DMS153 treated with DMSO at 0.1 percent for 48 hours (cell line): Measurements from ENCODE around the gene NME9.

Experiments
- DNase-seq: peaks from one replicate; lab custom pipeline; 2025; ENCODE audit not compliant: unreplicated experiment; lab: John Stamatoyannopoulos, UW

The NME9 gene

GRCh38 chr3:138336454-138336999, 6.9 kb upstream of the NME9 start:
- no peak for DNase-seq

- no peak for DNase-seq
Observed at GRCh38 chr3:138334608-138335007, 5.0 kb upstream of the NME9 start.

- no peak for DNase-seq
Observed at GRCh38 chr3:138332472-138333073, 2.9 kb upstream of the NME9 start.

DNA sequence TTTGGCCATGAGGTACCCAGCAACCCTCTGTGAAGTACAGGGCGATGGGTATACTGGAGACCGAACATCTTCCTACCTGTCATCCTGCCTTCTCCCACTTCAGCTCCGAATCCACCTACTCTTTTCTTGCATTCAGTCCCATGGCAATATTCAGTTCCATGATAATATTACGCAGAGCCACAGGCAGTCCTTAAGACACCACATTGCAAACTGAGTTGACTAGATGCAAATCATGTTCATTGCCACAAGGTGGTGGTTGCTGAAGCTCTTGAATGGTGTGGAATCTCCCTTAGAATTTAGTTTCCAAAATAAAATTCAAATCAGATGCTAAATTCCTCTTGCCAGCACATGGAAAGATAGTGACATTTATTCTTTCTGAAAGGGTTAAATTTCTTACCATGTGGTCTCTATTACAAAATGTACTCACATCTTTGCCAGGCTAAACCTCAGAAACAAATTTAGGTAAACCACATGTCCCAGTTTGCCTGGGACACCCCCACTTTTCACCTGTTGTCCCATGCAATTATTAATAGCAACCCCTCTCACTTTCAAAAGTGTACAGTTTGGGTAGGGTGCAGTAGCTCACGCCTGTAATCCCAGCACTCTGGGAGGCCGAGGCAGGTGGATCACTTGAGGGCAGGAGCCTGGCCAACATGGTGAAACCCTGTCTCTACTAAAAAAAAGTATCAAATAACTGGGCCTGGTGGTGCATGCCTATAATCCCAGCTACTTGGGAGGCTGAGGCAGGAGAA, 1.7 kb upstream of the NME9 start:
- no peak for DNase-seq

- no peak for DNase-seq
Observed at GRCh38 chr3:138329984-138330293, 288 bp upstream of the NME9 start.

DNA sequence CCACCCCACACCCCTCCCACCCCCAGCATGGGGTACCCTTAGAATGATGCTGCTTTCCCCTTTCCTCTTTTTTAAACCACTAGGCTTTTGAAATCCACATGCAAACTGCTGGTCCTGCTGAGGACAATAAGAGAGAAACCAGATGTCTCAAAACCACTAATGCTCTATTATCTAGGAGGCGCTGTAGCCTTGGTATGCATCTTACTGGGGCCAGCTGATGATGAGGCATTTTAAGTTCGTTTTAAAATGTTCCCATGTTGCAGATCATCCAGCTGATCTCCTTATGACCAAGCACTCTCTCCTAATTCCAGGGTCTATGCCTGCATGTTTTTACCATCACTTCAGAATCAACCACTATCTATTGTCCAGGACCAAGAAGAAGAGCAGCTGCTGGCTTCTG, 1.3 kb downstream of the NME9 start:
- DNase-seq = no peak

- no peak for DNase-seq
Observed at GRCh38 chr3:138327831-138328230, 1.8 kb downstream of the NME9 start.

GRCh38 chr3:138326866-138327595, 2.6 kb downstream of the NME9 start:
- no peak for DNase-seq

- no peak for DNase-seq
Observed at GRCh38 chr3:138325990-138326389, 3.7 kb downstream of the NME9 start.

DNA sequence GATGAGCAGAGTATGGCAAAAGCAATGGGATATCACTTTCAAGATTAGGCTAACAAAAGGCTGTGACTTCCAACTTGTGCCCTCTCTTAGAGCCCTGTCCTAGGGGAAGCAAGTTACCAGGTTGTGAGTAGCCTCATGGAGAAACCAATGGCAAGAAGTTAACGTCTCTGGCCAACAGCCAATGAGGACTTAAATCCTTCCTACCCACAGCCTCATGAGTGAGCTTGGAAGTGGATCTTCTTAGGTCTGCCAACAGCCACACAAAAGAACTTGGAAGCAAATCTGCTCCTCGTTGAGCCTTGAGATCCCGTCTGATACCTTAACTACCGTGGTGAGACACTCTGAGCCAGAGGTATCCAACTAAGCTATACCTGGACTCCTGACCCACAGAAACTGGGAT, 5.7 kb downstream of the NME9 start:
- DNase-seq = no peak

DNA sequence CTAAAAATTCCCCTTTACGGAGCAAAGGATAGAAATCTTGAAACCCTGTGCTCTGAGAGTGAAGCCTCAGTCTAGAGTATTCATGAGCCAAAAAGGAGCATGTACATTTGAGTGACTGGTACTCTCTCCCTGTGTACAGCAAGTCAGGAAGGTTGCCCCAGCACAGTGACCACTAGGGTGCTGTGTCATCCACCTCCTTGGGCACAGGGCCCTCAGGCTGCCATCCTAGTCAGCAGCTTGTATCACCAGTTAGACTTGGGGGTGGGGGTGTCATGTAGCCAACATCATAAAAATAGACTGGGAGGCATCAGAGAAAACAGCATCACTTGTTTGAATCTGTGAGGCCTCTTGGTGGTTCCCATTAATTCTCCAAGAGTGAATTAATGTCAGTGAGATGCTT, 12.0 kb downstream of the NME9 start:
- DNase-seq = no peak

DNA sequence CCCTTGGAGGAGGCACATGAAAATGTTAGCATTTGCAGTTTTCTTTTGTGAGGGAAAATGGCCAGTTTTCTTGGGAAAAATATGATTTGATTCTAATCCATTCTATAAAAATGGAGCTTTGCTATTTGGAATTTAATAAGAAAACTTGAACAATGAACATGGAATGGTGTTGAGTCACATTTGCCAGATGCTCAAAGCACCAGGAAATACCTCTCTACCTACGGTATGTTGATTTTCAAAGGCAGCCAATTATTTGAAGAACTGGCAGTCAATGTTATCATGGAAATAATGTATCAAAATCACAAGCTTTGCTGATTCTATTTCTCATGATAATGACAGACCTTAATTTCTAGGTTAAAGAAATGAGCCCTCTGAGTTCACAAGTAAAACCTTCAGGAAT, 14.9 kb downstream of the NME9 start:
- DNase-seq = no peak

- no peak for DNase-seq
Observed at GRCh38 chr3:138310494-138310893, 19.2 kb downstream of the NME9 start.

GRCh38 chr3:138308783-138309182, 20.9 kb downstream of the NME9 start:
- DNase-seq = no peak

DNA sequence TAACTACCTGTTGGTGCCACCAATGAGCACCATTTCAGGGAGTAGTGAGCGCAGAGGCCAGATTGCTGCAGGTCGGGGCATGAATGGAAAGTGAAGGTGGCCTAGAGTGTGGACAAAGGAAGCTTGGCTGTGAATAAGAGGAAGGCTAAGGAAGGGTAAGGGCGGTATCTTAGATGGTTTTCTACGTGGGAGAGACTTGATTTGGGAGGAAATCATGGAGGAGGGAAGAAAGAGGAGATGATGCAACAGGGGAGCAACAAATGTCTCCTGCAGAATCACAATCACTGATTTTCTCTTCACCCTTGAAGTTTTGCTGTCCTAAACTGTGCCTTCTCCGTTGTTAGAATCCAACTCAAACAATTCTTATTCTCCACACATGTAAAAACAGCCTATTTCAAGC, 21.8 kb downstream of the NME9 start:
- no peak for DNase-seq

- no peak for DNase-seq
Observed at GRCh38 chr3:138303474-138303873, 26.2 kb downstream of the NME9 start.

DNA sequence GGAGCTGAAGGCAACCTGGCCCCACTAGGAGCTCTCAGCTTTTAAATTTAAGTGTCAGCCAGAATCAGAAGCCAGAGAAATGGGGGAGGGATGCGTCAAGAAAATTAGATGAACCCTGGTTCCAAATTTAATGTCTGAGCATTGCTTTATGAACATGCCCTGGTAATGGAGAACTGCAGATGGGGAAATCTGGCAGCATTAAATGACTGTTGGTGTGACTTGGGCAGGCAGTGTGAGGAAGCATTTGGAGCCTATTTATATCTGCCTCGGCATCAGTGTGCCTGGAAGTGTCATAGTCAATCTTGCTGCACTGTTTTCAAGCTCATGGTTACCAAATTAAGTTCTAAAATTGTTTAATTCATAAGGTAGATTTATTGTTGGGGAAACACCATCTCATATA, 29.0 kb downstream of the NME9 start:
- no peak for DNase-seq

- no peak for DNase-seq
Observed at GRCh38 chr3:138297876-138298275, 31.8 kb downstream of the NME9 start.

- no peak for DNase-seq
Observed at GRCh38 chr3:138297059-138297607, 32.5 kb downstream of the NME9 start.

DNA sequence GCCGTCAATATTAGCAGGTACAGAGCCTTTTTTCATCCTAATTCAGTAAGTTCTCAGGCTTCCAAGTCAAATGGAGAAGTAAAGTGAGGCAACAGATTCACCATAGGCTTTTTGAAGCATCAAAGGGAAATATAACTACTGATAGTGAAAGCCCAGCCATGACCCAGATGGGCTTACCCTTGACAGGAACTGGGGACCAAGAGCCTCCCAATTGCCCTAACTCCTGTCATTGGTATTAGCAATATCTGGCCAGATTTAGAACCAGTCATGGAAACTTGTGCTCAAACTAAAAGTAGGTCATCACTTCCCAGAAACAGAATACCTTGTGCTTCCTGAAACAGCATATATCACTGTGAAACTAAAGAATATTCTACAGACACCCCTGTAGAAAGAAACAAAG, 33.0 kb downstream of the NME9 start:
- DNase-seq = no peak

DNA sequence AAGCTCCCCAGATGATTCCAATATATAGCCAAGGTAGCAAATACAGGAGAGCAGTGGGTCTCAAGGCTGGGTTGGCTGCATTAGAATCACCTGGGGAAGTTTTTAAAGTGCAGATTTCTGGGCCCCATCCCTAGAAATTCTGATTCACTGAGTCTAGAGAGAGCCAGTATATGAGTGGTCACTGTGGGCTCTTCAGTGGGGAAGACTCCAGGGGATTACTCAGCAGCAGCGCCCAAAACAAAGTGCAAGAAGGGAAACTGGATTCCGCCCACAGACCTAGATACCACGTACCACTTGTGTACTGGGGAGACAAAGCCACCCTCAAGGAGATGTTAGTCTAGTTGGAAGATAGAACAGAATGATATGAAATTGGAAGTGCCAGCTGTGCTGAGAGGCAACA, 40.0 kb downstream of the NME9 start:
- DNase-seq = no peak

GRCh38 chr3:138289260-138289659, 40.4 kb downstream of the NME9 start:
- DNase-seq = no peak
